GM18867 (cell line): ENCODE measurements around the gene CPLANE2.
"Not testable (repeated sequence)": the region's sequence is repeated elsewhere in the genome, so short reads cannot be mapped to it uniquely, and the experiment has no call there.

Experiments used
- ATAC-seq: cut with Tn5 transposase; IDR thresholded peaks from one replicate; pipeline ENCODE4 v1.9.1; 2021; ENCODE audit warnings: mild to moderate bottlenecking, moderate library complexity; ENCODE audit not compliant: unreplicated experiment

CPLANE2 gene, protein sequence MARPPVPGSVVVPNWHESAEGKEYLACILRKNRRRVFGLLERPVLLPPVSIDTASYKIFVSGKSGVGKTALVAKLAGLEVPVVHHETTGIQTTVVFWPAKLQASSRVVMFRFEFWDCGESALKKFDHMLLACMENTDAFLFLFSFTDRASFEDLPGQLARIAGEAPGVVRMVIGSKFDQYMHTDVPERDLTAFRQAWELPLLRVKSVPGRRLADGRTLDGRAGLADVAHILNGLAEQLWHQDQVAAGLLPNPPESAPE

DNA sequence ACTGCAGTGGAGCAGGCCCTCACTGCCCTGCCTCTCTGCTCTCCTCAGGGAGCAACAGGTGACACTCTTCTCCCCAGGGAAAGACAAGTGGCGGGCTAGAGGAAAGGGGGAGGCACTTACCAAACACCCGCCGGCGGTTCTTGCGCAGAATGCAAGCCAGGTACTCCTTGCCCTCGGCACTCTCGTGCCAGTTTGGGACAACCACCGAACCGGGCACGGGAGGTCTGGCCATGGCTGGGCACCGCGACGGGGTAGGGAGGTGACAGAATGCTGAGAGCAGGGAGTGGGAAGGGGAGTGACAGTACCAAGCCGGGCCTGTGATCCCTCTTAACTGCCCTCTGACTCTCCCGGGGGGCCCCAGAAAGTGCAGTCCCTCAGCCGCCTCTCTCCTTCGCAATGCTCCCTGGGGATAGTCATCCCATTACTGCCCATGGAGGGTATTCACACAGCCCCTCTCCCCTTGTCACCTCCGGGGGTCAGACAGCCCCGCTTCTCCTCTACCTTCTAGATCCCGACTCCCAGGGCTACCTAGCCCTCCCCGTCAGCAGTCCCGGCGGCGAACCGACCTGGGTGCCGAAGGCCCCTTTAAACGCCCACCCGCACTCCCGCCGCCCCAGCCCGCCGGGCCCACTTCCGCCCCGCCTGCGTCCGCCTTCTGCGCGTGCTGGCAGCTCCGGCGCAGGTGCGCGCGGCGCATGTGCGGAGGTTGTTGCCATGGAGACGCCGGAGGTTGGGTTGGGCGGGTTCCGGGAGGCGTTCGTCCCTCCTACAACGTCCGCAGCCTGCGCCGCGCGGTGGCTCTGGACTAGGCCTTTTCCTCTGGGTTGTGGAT is at the start of gene CPLANE2:
Gene CPLANE2, minus strand, starts transcription at position 673 of the 832 bp plus-strand sequence. Its CDS starts 441 bp downstream, at position 232.
- ATAC-seq: peak; percentile 82

DNA sequence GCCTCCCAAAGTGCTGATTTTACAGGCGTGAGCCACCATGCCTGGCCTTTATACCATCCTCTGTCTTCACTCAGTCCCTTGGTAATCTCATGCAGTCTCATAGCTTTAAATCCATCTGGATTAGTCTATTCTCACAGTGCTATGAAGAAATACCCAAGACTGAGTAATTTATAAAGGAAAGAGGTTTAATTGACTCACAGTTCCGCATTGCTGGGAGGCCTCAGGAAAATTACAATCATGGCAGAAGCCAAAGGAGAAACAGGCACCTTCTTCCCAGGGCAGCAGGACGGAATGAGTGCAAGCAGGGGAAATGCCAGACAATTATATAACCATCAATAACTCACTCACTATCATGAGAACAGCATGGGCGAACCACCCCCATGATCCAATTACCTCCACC is 49.1 kb upstream of the CPLANE2 start:
- ATAC-seq: no peak

DNA sequence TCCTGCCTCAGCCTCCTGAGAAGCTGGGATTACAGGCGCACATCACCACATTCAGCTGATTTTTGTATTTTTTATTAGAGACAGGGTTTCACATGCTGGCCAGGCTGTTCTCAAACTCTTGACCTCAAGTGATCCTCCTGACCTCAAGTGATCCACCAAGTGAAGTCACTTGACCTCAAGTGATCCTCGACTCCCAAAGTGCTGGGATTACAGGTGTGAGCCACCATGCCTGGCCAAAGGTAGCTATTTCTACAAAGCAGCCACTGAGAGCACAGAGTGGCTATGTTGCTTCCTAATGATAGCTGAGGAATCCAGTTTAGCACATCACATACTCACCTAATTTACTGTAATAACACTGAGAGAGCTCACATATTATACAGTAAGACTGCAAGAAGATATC is 44.8 kb upstream of the CPLANE2 start:
- ATAC-seq: no peak

DNA sequence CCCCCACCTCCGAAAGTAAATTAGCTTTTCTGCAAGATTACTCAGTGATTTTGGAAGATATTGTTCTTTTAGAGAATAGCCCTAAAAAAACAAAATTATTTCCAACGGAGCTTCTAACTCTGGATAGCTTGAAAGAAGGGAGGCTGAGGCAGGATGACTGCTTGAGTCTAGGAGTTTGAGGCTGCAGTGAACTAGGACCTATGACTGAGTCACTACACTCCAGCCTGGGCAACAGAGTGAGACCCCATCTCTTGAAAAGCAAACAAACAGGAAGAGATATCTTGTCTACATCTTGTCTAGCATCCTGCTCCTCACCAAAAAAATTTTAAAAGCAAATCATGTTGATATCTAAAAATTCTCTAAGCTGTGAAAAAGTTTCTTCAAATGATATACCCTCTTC is 42.2 kb upstream of the CPLANE2 start:
- ATAC-seq: no peak

DNA sequence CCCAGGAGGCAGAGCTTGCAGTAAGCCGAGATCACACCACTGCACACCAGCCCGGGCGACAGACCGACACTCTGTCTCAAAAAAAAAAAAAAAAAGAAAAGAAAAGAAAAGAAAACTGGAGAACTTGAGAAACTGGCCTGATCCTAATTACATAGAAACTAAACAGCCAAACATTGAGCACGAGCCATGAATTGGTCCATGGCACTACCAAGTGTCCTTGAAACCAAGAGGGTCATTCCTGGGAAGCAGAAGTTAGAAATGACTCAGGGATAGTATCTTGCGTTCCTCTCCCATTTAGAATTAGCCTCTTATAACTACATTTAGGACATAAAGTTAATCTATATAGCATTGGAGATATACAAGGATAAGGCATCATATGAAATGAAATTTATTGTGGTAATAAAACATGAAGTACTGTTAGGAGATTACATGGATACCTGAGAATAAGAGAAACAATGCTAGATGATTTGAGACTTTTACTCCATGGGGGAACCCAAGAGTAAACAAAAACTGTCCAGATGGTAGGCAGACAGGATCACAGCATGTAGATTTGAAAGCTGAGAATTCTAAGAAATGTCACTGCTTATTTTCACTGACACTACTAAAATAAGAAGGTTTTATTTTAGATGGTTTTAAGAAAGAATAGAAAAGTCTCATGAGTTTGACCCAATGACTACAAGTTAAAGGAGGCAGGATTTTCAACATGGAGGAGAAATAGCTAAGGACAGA is 39.5 kb upstream of the CPLANE2 start:
- no peak for ATAC-seq

DNA sequence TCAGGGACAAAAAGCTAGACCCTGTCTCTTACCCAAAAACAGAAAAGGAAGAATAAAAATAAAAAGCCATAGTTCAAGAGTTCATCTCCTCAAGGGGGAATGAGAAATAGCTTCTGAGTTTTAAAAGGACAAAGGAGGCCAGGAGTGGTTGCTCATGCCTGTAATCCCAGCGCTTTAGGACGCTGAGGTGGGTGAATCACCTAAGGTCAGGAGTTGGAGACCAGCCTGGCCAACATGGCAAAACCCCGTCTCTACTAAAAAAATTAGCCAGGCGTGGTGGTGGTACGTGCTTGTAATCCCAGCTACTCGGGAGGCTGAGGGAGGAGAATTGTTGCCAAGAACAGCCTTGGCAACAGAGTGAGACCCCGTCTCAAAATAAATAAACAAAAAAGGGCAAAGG is 38.6 kb upstream of the CPLANE2 start:
- ATAC-seq: no peak

DNA sequence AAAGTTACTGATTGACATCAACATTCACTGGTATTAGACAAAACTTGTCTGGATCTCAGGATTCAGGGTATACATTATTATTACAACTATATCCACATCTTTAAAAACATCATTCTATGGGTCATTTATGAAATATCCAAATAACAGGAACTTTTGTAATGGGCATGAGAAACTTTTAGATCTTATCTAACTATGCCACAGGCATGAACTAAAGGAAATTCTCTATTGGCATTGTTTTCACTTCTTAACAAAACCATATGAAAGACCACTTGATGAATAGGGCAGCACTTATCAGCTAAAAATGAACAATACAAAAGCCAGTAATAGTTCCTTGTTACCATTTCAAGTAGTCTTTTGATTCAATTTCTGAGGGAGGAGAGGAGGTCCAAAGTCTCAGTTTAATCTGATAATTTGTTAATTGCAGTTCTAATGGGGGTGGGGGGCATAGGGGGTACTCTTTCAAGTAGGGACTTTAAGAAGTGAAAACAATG is 30.8 kb upstream of the CPLANE2 start:
- no peak for ATAC-seq

DNA sequence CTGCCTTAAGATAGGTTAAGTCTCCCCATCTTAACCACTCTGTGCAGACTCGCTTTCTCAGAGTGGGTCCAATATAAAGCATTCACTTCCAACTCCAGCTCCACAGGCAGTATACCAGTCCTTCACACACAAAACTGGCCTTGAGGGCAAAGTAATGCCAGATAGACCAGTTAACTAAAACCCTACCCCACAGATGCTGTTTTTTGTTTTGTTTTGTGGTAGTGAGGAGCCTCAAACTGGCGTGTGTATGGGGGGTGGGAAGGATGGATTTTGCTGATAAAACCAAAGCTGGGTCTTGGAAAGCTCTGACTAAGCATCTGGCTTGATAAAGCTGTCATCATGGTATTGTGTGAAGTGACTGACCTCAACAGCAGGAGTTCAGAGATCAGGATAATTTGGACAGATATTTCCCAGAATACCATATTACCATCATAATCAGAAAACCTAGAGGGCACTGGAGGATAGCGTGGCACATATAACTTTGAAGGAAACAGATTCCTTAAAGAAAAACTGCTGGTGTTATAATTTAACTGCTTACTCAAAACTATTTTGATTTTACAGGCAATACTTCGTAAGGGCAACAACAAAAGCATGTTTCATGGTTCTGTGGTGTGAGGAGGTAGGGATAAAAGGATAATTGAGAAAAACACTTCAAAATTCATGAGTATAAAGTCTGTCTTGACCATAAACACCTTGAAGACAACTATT is 29.6 kb upstream of the CPLANE2 start:
- ATAC-seq: no peak

DNA sequence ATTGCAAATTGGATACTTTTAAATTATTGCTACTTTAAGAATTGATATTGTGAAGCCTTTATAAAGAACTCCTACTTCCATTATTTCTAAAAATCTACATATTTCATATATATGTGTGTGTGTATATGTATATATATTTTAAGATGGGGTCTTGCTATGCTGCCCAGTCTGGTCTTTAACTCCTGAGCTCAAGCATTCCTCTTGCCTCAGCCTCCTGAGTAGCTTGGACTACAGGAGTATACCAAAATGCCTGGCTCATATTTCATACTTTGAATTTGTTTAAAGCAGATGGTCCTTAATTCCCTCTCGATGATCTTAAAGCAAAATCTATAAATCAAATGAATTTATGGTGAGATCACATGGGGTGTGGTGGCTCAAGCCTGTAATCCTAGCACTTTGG is 25.1 kb upstream of the CPLANE2 start:
- ATAC-seq: no peak

DNA sequence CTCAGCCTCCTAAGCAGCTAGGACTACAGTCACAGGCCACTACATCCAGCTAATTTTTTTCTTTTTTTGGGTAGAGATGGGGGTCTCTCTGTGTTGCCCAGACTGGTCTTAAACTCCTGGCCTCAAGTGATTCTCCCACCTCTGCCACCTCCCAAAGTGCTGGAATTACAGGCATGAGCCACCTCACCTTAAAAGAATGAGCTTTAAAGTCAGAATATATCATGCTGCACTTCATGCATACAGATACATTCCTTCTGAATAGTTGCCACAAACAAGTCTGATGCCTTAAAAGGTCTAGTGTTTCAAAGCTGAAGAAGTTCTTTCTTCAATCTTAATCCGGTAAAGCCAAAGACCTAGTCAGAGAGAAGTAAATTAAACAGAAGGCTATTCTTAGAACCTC is 23.8 kb upstream of the CPLANE2 start:
- no peak for ATAC-seq

DNA sequence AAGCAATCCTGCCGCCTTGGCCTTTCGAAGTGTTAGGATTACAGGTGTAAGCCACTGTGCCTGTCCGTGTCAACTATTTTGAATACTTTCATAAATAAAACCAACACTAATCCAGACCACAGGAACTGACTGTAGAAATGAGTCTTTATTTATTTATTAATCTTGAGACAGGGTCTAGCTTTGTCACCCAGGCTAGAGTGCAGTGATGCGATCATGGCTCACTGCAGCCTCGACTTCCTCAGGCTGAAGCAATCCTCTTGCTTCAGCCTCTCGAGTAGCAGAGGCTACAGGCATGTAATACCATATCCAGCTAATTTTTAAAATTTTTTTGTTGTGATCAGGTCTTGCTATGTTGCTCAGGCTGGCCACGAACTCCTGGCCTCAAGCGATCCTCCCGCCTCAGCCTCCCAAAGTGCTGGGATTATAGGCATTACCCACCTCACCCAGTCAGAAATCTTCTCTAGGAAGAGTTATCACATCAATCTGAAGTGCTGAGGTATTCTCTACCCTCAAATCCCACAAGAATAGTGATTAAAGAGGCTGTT is 21.7 kb upstream of the CPLANE2 start:
- no peak for ATAC-seq

DNA sequence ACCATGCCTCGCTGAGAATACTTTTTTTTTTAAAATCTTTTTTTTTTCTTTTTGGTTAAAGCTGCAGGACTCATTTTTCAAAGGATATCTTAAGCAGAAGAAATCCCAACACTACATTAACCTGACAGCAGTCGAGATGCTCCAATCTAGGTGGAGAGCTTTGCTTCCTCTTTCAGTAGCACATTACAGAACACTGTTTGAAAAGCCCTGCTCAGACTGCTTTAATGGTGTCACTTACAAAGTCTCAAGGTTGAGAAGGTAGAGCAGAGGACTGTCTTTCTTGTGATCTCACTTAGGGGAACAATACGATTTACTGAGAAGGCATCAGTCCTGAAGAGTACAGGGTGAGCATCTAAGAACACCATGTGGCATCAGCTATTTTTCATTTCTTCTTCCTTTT is 21.0 kb upstream of the CPLANE2 start:
- no peak for ATAC-seq

DNA sequence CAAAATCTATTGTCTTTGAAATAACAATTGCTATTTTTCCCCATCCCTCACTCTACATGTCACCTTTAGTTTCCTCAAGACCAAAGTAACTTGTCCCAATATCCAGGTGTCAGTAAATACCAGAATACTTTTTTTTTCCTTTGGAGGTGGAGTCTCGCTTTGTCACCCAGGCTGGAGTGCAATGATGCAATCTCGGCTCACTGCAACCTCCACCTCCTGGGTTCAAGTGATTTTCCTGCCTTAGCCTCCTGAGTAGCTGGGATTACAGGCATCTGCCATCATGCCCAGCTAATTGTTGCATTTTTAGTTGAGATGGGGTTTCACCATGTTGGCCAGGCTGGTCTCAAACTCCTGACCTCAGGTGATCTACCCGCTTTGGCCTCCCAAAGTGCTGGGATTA is 20.6 kb upstream of the CPLANE2 start:
- ATAC-seq: not testable (repeated sequence)

DNA sequence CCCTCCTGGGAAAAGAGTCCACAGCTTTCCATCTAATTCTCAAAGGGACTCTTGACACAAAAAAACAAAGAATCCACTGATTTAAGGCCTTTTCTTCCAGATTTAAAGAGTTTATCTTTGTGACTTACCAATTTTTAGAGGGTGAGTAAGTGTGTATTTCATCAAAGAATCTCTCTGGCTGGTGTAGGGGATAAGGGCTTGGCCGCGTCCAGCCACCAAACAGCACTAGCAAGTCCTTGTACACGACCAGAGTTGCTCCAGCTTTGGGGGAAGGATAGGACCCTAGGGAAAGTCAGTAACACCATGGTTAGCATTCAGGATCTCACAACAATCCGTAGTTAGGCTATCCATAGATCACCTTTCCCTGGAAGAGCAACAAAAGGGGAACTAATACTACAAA is 19.5 kb upstream of the CPLANE2 start:
- ATAC-seq: no peak

DNA sequence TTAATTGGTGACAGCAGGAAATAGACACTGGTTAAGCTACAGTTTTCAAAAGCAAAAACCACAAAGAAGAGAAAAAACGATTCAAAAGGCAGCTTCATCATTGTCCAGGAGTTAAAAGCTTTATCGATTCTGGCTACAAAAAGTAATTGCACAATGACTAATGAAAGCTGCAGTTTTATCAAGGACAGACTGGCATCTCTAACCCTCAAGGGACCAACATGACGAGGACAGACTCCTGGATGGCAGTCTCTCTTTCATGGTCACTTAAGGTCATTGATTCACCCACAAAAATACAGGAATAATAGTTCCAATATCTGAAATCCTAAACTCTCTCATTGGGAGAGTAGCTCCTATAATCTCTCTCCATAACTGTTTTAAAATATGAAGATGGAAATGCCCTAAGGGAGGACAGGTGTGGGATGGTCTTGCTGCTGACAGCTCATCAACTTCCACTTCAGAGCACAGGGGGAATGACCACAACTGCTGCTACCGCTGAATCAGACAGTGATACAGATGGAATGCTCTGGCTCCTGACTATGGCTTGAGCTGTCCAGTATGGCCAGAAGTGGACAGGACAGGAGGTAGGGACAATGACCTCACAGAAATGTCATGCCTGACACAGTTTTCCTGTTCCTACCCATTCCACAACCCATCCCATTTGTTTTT is 17.4 kb upstream of the CPLANE2 start:
- ATAC-seq: no peak

DNA sequence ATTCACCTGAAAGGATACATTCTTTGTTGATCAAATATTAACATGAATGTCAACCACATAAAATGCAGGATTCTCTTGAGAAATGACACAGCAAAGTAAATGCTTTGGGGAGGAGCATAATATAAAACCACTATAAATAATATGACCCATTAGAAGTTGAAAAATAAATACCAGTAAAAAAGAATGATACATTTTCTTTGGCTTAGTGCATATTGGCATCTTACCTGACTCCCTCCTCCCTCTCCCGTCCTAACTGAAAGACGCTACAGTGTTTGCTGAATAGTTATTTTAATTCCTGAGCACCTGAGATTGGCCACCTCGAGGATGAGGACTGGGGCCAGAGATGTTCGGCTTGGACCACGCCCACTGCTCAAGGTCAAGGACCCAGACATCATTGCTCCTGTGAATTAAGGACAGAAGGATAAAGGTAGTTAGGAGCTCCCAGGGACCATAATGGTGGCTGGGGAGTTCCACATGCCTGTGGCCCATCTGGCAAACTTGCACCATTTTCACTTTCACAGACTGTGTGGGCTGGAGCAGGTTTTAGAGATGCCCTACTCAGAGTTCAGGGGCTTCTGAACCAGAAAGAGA is 16.4 kb upstream of the CPLANE2 start:
- no peak for ATAC-seq

DNA sequence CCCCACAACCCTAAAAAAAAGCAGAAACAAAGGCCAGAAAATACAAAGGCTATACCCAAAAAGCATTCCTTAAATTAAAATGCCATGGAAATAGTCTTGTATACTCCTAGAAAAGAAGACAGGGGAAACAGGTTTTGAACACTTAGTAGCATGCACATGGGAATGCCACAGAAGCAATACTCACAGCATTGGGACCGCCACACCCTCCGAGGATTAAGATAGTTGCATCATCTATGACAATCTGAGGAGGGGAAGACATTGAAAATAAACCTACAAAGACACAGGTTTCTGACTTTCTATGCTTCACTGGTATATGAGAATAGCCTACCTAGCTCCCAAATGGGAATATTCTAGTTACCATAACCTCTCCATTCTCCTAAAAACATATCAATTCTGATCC is 15.9 kb upstream of the CPLANE2 start:
- no peak for ATAC-seq

DNA sequence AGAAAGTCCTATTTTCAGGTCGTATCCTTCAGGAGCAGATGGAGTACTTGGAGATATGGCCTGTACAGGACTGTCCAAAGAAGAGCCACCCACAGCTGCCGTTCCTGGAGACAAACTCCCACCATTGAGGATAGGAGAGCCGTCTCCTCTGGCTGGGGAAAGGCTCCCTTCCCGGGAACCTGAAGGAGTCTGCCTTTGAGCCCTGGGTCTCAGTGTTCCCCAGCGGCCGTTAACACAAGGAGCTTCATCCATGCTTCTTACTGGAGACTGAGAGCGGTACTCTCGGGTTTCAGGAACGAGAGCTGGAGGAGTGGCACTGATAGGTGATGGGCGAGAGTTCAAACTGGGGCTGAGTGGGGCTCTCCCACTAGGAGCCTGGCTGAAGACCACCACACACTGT is 14.4 kb upstream of the CPLANE2 start:
- no peak for ATAC-seq

DNA sequence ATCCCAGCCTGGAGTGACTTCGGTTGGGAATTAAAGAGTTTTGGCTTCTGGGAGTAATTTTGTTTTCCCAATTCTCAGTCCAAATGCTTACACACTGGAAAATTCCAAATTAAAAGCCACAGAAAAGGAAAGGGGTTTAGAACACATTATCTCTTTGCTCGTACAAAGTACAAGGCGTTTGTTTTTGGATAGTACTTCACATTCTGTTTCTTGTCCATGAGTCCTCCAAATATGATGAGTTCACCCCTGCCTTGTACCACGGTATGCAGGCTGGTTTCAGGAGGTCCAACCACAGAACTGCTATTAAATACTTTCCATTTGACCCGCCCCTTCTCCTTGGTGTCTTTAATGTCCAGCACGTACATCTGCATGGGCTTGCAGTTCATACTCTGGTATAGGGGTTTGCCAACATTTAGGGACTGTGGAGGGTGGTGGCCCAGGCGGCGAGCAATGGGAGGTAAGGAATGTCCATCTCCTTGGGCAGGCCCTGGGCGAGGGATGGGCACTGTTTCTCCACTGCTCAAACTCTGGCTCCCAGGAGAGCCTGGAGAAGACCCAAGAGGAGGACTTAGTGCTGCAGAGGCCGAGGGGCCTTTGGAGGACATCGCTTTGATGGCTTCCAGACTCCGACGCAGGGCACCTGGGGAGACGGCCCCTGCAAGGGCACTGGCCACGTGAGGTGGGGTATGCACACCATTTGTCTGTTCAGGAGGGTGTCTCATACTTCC is 13.7 kb upstream of the CPLANE2 start:
- no peak for ATAC-seq
